Epithelial cell of proximal tubule (primary cell): ENCODE measurements around the gene PRKN. TPM values are rescaled to one million over a fixed set of nuclear protein-coding genes. Genes with fewer than 3 reads are reported as not detected.

Source experiments
- DNase-seq: peaks from one replicate; pipeline ENCODE4 v3.0.0-alpha.2; 2011; ENCODE audit warnings: low read depth
- H3K4me3 ChIP-seq: 2 replicates; pipeline ENCODE4 v1.5.1; 2011; ENCODE audit warnings: low read depth, mild to moderate bottlenecking, low read length
- CTCF ChIP-seq: conservative IDR thresholded peaks from 2 replicates; pipeline ENCODE4 v1.5.1; 2012; ENCODE audit warnings: low read depth, mild to moderate bottlenecking, low read length
- total RNA-seq: library from RNA; depleted of rRNA; stranded (reverse); fragments of >200 nt; gene quantifications from 2 replicates; pipeline ENCODE4 v1.2.3, GENCODE V29; 2015

The PRKN gene
- total RNA-seq, 1 donor from 2014 or later: 0.58 TPM

GRCh38 chr6:162147281-162147680, 580.3 kb downstream of the PRKN start:
- DNase-seq: no peak
- TF ChIP-seq CTCF: no peak
- H3K4me3 ChIP-seq: no peak overlapping the region

- TF ChIP-seq CTCF: no peak
- no peak for DNase-seq
- no peak overlapping the region for H3K4me3 ChIP-seq
Observed at GRCh38 chr6:162140251-162140852, 587.2 kb downstream of the PRKN start.

DNA sequence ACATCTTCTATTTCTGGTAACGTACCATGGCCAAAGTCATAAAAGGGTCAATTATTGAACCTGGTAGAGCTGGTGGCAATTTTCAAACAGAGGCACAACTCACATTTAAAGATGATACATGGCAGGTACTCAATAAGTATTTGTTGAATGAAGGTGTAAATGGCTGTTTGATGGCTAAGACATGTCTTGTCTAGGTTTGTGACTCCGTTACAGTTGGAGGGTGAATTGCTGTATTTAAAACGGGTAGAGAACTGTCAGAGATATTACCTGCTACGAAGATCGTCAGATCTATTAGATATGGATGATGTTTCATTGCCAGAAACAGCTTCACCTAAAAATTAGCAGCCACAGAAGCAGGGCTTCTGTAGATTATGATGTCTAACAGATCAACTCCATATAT, 601.9 kb downstream of the PRKN start:
- no peak for TF ChIP-seq CTCF
- DNase-seq: no peak
- H3K4me3 ChIP-seq: no peak overlapping the region

DNA sequence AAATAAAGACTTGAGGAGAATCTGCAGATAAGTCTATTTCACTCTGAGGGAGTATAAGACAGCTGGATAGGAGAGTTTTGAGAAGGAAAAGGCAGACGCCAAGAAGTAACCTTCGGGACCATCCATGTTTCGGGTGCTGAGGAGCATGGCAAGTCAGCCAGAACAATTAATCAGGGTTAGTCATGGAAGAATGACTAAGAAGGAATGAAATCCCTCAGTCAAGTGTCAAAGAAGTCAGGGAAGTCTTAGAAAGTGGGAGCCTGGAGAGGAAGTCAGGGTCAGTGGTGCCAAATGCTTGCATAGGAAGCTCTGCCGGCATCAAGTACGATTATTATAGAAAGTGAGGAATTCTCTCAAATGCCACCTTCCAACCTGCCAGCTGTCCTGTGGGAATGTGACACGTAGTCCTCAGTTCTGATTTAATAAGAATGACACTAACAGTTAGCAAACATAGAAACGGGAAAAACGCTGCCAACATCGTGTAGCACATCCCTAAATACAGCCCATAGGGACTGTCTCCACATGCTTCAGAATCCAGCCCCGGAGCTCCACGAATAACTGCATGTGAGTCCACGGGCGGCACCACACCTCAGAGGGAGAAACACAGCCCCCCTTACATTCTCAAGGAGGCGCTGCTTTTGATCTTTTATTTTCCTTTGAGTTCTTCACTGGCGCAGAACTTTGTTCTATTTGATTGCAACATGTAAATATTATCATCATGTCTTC, 602.7 kb downstream of the PRKN start:
- DNase-seq: peak; percentile 45
- TF ChIP-seq CTCF: no peak
- H3K4me3 ChIP-seq: no peak overlapping the region

- TF ChIP-seq CTCF: peak; percentile 60
- no peak for DNase-seq
- no peak overlapping the region for H3K4me3 ChIP-seq
Observed at GRCh38 chr6:162123797-162124196, 603.8 kb downstream of the PRKN start.

- peak; percentile 33 for TF ChIP-seq CTCF
- DNase-seq: no peak
- no peak overlapping the region for H3K4me3 ChIP-seq
Observed at GRCh38 chr6:162119341-162119740, 608.2 kb downstream of the PRKN start.

DNA sequence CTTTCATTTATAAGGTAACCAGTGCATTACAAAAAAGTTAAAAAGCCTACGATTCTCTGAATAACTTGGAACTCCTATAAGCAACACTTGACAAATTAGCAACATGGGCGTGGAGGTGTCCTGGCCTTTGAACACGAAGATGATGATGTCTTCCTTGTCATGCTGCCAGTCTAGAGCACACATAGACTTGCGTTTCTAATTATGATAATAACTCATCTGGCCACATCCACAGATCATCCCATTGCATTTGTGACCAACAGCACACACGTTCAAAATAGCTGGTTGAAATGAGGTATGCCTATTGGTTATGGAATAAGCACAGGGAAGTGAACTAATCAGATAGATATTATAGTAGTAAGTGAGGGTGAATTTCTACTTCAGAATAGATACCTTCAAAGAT, 608.9 kb downstream of the PRKN start:
- H3K4me3 ChIP-seq: no peak overlapping the region
- no peak for DNase-seq
- TF ChIP-seq CTCF: no peak
